ENCODE data around the gene SMO.
A peak's percentile ranks its signal among the peaks of the same experiment; 100 is the strongest.
"Not testable (repeated sequence)": the region's sequence is repeated elsewhere in the genome, so short reads cannot be mapped to it uniquely, and the experiment has no call there.

Gene SMO

DNA sequence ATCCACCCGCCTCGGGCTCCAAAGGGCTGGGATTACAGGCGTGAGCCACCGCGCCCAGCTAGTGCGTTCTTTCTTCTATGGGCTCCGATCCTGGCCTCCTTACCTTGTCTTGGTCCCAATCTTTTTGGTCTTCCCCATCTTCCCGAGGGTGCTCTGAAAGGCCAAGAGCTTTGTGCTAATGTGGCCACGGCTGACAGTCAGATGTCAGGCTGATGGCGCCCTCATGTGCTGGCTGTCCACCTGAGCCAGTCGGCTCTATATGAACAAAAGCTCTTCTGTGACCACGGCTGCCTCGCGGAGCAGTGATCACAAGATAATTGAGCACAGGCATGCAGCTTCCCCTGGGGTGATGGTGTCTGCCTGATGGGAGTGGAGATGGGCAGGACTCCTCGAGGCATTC is 25.4 kb downstream of the SMO start:
- H2BK12ac ChIP-seq (ENCODE audit: low read length) = no peak overlapping the region
- H3K27me3 ChIP-seq (ENCODE audit: control insufficient read depth in 3 of 3, insufficient read depth in 3 of 3, low read depth in 1 of 3, low read length in 3 of 3) = no peaks in the 10 kb centered on the region
- H3K9me3 ChIP-seq (replicated peaks in 1 of 2; ENCODE audit: control insufficient read depth in 2 of 2, insufficient read depth in 1 of 2, low read depth in 1 of 2, low read length in 2 of 2) = peaks cover 3 to 5% of the 10 kb centered on the region in 2 donors
- H2BK120ac ChIP-seq (ENCODE audit: low read depth, low read length) = no peak overlapping the region
- peak overlapping the region; percentile 59 for H3K18ac ChIP-seq (ENCODE audit: low read length)
- H2AK5ac ChIP-seq (ENCODE audit: low read depth, low read length) = no peak overlapping the region
- no peak overlapping the region for H2BK15ac ChIP-seq (ENCODE audit: low read length)
- DNase-seq (ENCODE audit: low spot score) = no peak
- peaks cover 1 to 2% of the 10 kb centered on the region in 2 donors for H3K4me1 ChIP-seq (ENCODE audit: control insufficient read depth in 2 of 2, insufficient read depth in 1 of 2, low read depth in 1 of 2, low read length in 2 of 2)
- H3K23ac ChIP-seq (ENCODE audit: low read depth, low read length, poor library complexity) = no peak overlapping the region
- no peak overlapping the region for H3K14ac ChIP-seq (ENCODE audit: low read length)
- no peak overlapping the region for H2AFZ ChIP-seq (ENCODE audit: low read length)
- no peak overlapping the region for H3K4me2 ChIP-seq (ENCODE audit: insufficient read depth, low read length, poor library complexity, severe bottlenecking)
- peaks cover 37 to 51% of the 10 kb centered on the region in 2 donors for H3K36me3 ChIP-seq (replicated peaks in 1 of 2; ENCODE audit: control insufficient read depth in 2 of 2, insufficient read depth in 2 of 2, low read length in 2 of 2)
- H3K9ac ChIP-seq (ENCODE audit: low read depth, low read length, poor library complexity) = no peak overlapping the region
- no peak overlapping the region for H2BK5ac ChIP-seq (ENCODE audit: low read length)
- no peak overlapping the region for H3K4ac ChIP-seq (ENCODE audit: low read length)
- no peak overlapping the region for H4K8ac ChIP-seq (ENCODE audit: low read depth, low read length)
- peak overlapping the region; percentile 10 for H3K27ac ChIP-seq (replicated peaks; ENCODE audit: low read length)
- H3K4me3 ChIP-seq (ENCODE audit: low read length in 2 of 2) = no peak overlapping the region
- WGBS, 2 donors (ENCODE audit: extremely low coverage in 2 of 2, insufficient read length in 2 of 2, insufficient replicate concordance in 1 of 2) = no CpG with 5 or more reads among the region's 15 CpGs
- H3K79me1 ChIP-seq (ENCODE audit: low read depth, low read length) = peaks cover 2% of the 10 kb centered on the region
- no peak overlapping the region for H4K91ac ChIP-seq (ENCODE audit: low read depth, low read length, poor library complexity)

- not testable (repeated sequence) for H4K8ac ChIP-seq (ENCODE audit: low read depth, low read length); H3K23ac ChIP-seq (ENCODE audit: low read depth, low read length, poor library complexity); H3K27me3 ChIP-seq (ENCODE audit: control insufficient read depth in 3 of 3, insufficient read depth in 3 of 3, low read depth in 1 of 3, low read length in 3 of 3); H3K18ac ChIP-seq (ENCODE audit: low read length); H3K4me1 ChIP-seq (ENCODE audit: control insufficient read depth in 2 of 2, insufficient read depth in 1 of 2, low read depth in 1 of 2, low read length in 2 of 2); H2BK5ac ChIP-seq (ENCODE audit: low read length); H3K27ac ChIP-seq (replicated peaks; ENCODE audit: low read length); H2BK120ac ChIP-seq (ENCODE audit: low read depth, low read length); H2AK5ac ChIP-seq (ENCODE audit: low read depth, low read length); H3K4me2 ChIP-seq (ENCODE audit: insufficient read depth, low read length, poor library complexity, severe bottlenecking); H3K14ac ChIP-seq (ENCODE audit: low read length); H3K79me1 ChIP-seq (ENCODE audit: low read depth, low read length); H3K9ac ChIP-seq (ENCODE audit: low read depth, low read length, poor library complexity); DNase-seq (ENCODE audit: low spot score); H3K4ac ChIP-seq (ENCODE audit: low read length); H3K4me3 ChIP-seq (ENCODE audit: low read length in 2 of 2); H3K9me3 ChIP-seq (replicated peaks in 1 of 2; ENCODE audit: control insufficient read depth in 2 of 2, insufficient read depth in 1 of 2, low read depth in 1 of 2, low read length in 2 of 2); H2BK12ac ChIP-seq (ENCODE audit: low read length); H2AFZ ChIP-seq (ENCODE audit: low read length); H2BK15ac ChIP-seq (ENCODE audit: low read length); H4K91ac ChIP-seq (ENCODE audit: low read depth, low read length, poor library complexity)
- no CpG with 5 or more reads among the region's 15 CpGs for WGBS, 2 donors (ENCODE audit: extremely low coverage in 2 of 2, insufficient read length in 2 of 2, insufficient replicate concordance in 1 of 2)
- peaks cover 22 to 32% of the 10 kb centered on the region in 2 donors for H3K36me3 ChIP-seq (replicated peaks in 1 of 2; ENCODE audit: control insufficient read depth in 2 of 2, insufficient read depth in 2 of 2, low read length in 2 of 2)
Observed at GRCh38 chr7:129215691-129216090, 27.3 kb downstream of the SMO start.

- H3K27ac ChIP-seq (replicated peaks; ENCODE audit: low read length); H3K9ac ChIP-seq (ENCODE audit: low read depth, low read length, poor library complexity); H3K18ac ChIP-seq (ENCODE audit: low read length); H3K9me3 ChIP-seq (replicated peaks in 1 of 2; ENCODE audit: control insufficient read depth in 2 of 2, insufficient read depth in 1 of 2, low read depth in 1 of 2, low read length in 2 of 2); H3K4me1 ChIP-seq (ENCODE audit: control insufficient read depth in 2 of 2, insufficient read depth in 1 of 2, low read depth in 1 of 2, low read length in 2 of 2); H2BK15ac ChIP-seq (ENCODE audit: low read length); H3K4me3 ChIP-seq (ENCODE audit: low read length in 2 of 2); DNase-seq (ENCODE audit: low spot score); H3K4me2 ChIP-seq (ENCODE audit: insufficient read depth, low read length, poor library complexity, severe bottlenecking); H4K8ac ChIP-seq (ENCODE audit: low read depth, low read length); H3K23ac ChIP-seq (ENCODE audit: low read depth, low read length, poor library complexity); H2BK5ac ChIP-seq (ENCODE audit: low read length); H4K91ac ChIP-seq (ENCODE audit: low read depth, low read length, poor library complexity); H3K27me3 ChIP-seq (ENCODE audit: control insufficient read depth in 3 of 3, insufficient read depth in 3 of 3, low read depth in 1 of 3, low read length in 3 of 3); H2AK5ac ChIP-seq (ENCODE audit: low read depth, low read length); H2AFZ ChIP-seq (ENCODE audit: low read length); H3K79me1 ChIP-seq (ENCODE audit: low read depth, low read length); H2BK12ac ChIP-seq (ENCODE audit: low read length); H2BK120ac ChIP-seq (ENCODE audit: low read depth, low read length); H3K14ac ChIP-seq (ENCODE audit: low read length); H3K4ac ChIP-seq (ENCODE audit: low read length): not testable (repeated sequence)
- WGBS, 2 donors (ENCODE audit: extremely low coverage in 2 of 2, insufficient read length in 2 of 2, insufficient replicate concordance in 1 of 2) = no CpG with 5 or more reads among the region's 34 CpGs
- peaks cover 17 to 27% of the 10 kb centered on the region in 2 donors for H3K36me3 ChIP-seq (replicated peaks in 1 of 2; ENCODE audit: control insufficient read depth in 2 of 2, insufficient read depth in 2 of 2, low read length in 2 of 2)
Observed at GRCh38 chr7:129216101-129216715, 27.8 kb downstream of the SMO start.

- not testable (repeated sequence) for H3K79me1 ChIP-seq (ENCODE audit: low read depth, low read length); H2AK5ac ChIP-seq (ENCODE audit: low read depth, low read length); H3K23ac ChIP-seq (ENCODE audit: low read depth, low read length, poor library complexity); H2BK15ac ChIP-seq (ENCODE audit: low read length); H3K4me3 ChIP-seq (ENCODE audit: low read length in 2 of 2); H3K9ac ChIP-seq (ENCODE audit: low read depth, low read length, poor library complexity); DNase-seq (ENCODE audit: low spot score); H2BK12ac ChIP-seq (ENCODE audit: low read length); H3K4me2 ChIP-seq (ENCODE audit: insufficient read depth, low read length, poor library complexity, severe bottlenecking); H4K8ac ChIP-seq (ENCODE audit: low read depth, low read length); H4K91ac ChIP-seq (ENCODE audit: low read depth, low read length, poor library complexity); H3K4me1 ChIP-seq (ENCODE audit: control insufficient read depth in 2 of 2, insufficient read depth in 1 of 2, low read depth in 1 of 2, low read length in 2 of 2); H2BK120ac ChIP-seq (ENCODE audit: low read depth, low read length); H3K27me3 ChIP-seq (ENCODE audit: control insufficient read depth in 3 of 3, insufficient read depth in 3 of 3, low read depth in 1 of 3, low read length in 3 of 3); H3K18ac ChIP-seq (ENCODE audit: low read length); H2BK5ac ChIP-seq (ENCODE audit: low read length); H3K9me3 ChIP-seq (replicated peaks in 1 of 2; ENCODE audit: control insufficient read depth in 2 of 2, insufficient read depth in 1 of 2, low read depth in 1 of 2, low read length in 2 of 2); H3K14ac ChIP-seq (ENCODE audit: low read length); H3K4ac ChIP-seq (ENCODE audit: low read length); H2AFZ ChIP-seq (ENCODE audit: low read length); H3K27ac ChIP-seq (replicated peaks; ENCODE audit: low read length)
- H3K36me3 ChIP-seq (replicated peaks in 1 of 2; ENCODE audit: control insufficient read depth in 2 of 2, insufficient read depth in 2 of 2, low read length in 2 of 2) = peaks cover 11 to 20% of the 10 kb centered on the region in 2 donors
- no CpG with 5 or more reads among the region's 8 CpGs for WGBS, 2 donors (ENCODE audit: extremely low coverage in 2 of 2, insufficient read length in 2 of 2, insufficient replicate concordance in 1 of 2)
Observed at GRCh38 chr7:129216821-129217416, 28.5 kb downstream of the SMO start.
